Muscle layer of duodenum (tissue), 2 donors: ENCODE data around the gene STRADB.
"Not testable (repeated sequence)": the region's sequence is repeated elsewhere in the genome, so short reads cannot be mapped to it uniquely, and the experiment has no call there.

Source experiments
- H3K27ac ChIP-seq: one replicate; pipeline ENCODE4 v1.7.0; 2013; ENCODE audit warnings: mild to moderate bottlenecking, low read length
- H3K27me3 ChIP-seq: one replicate; pipeline ENCODE4 v1.7.0; 2013; ENCODE audit warnings: low read depth, mild to moderate bottlenecking, control low read depth, low read length
- H3K36me3 ChIP-seq, 2 donors: one replicate each; pipeline ENCODE4 v1.7.0; 2013; ENCODE audit warnings: low read length in 2 of 2, control low read depth in 1 of 2, mild to moderate bottlenecking in 1 of 2; ENCODE audit not compliant: insufficient read depth in 2 of 2, control insufficient read depth in 1 of 2
- H3K4me1 ChIP-seq, 2 donors: one replicate each; pipeline ENCODE4 v1.7.0; 2013; ENCODE audit warnings: low read length in 2 of 2, mild to moderate bottlenecking in 2 of 2, control low read depth in 1 of 2, moderate library complexity in 1 of 2; ENCODE audit not compliant: insufficient read depth in 2 of 2, control insufficient read depth in 1 of 2
- H3K4me3 ChIP-seq, 2 donors: one replicate each; pipeline ENCODE4 v1.7.0; 2013; ENCODE audit warnings: low read length in 2 of 2, low read depth in 1 of 2, mild to moderate bottlenecking in 1 of 2
- H3K9me3 ChIP-seq, 2 donors: one replicate each; pipeline ENCODE4 v1.7.0; 2013; ENCODE audit warnings: low read length in 2 of 2, control low read depth in 1 of 2, mild to moderate bottlenecking in 1 of 2; ENCODE audit not compliant: control insufficient read depth in 1 of 2
- donor health status: healthy.

Gene STRADB

GRCh38 chr2:201471732-201472393 is 20.3 kb downstream of the STRADB start:
- Histone ChIP-seq H3K27me3 (no peaks in the 10 kb centered on the region), H3K36me3 (peaks cover 32 to 57% of the 10 kb centered on the region in 2 donors), H3K4me1 (no peaks in the 10 kb centered on the region), H3K27ac (no peak overlapping the region), H3K4me3 (no peak overlapping the region), H3K9me3 (no peaks in the 10 kb centered on the region)

- no peak overlapping the region for H3K27ac ChIP-seq
- H3K4me1 ChIP-seq: no peaks in the 10 kb centered on the region
- H3K27me3 ChIP-seq: no peaks in the 10 kb centered on the region
- H3K36me3 ChIP-seq: peaks cover 32 to 52% of the 10 kb centered on the region in 2 donors
- H3K4me3 ChIP-seq: no peak overlapping the region
- no peaks in the 10 kb centered on the region for H3K9me3 ChIP-seq
Measured at GRCh38 chr2:201472411-201472810, 20.9 kb downstream of the STRADB start.

GRCh38 chr2:201482543-201482942 is 31.0 kb downstream of the STRADB start:
- Histone ChIP-seq H3K27me3 (no peaks in the 10 kb centered on the region), H3K27ac (no peak overlapping the region), H3K36me3 (peaks cover 4 to 16% of the 10 kb centered on the region in 2 donors), H3K4me3 (no peak overlapping the region), H3K4me1 (no peaks in the 10 kb centered on the region), H3K9me3 (no peaks in the 10 kb centered on the region)

GRCh38 chr2:201483342-201483741 is 31.8 kb downstream of the STRADB start:
- H3K36me3 ChIP-seq: peaks cover 4 to 13% of the 10 kb centered on the region in 2 donors
- H3K27me3 ChIP-seq: no peaks in the 10 kb centered on the region
- no peak overlapping the region for H3K4me3 ChIP-seq
- no peaks in the 10 kb centered on the region for H3K4me1 ChIP-seq
- no peak overlapping the region for H3K27ac ChIP-seq
- no peaks in the 10 kb centered on the region for H3K9me3 ChIP-seq

GRCh38 chr2:201483758-201484157 is 32.2 kb downstream of the STRADB start:
- H3K4me1 ChIP-seq, H3K36me3 ChIP-seq, H3K9me3 ChIP-seq, H3K4me3 ChIP-seq, H3K27ac ChIP-seq, H3K27me3 ChIP-seq: not testable (repeated sequence)

- no peaks in the 10 kb centered on the region for H3K27me3 ChIP-seq
- H3K27ac ChIP-seq: no peak overlapping the region
- H3K9me3 ChIP-seq: no peaks in the 10 kb centered on the region
Measured at GRCh38 chr2:201484805-201485204, 33.3 kb downstream of the STRADB start.

GRCh38 chr2:201490291-201490690 is 38.8 kb downstream of the STRADB start:
- no peaks in the 10 kb centered on the region for H3K4me1 ChIP-seq
- H3K27ac ChIP-seq: no peak overlapping the region
- H3K36me3 ChIP-seq: no peaks in the 10 kb centered on the region
- no peak overlapping the region for H3K4me3 ChIP-seq
- no peaks in the 10 kb centered on the region for H3K27me3 ChIP-seq
- no peaks in the 10 kb centered on the region for H3K9me3 ChIP-seq

More at GRCh38 chr2:201484805-201485204, 33.3 kb downstream of the STRADB start:
- Histone ChIP-seq H3K4me1 (no peaks in the 10 kb centered on the region), H3K36me3 (peaks cover 4 to 5% of the 10 kb centered on the region in 2 donors), H3K4me3 (no peak overlapping the region)

- no peaks in the 10 kb centered on the region for H3K4me1 ChIP-seq
- H3K27me3 ChIP-seq: no peaks in the 10 kb centered on the region
- no peaks in the 10 kb centered on the region for H3K36me3 ChIP-seq
- H3K4me3 ChIP-seq: no peak overlapping the region
- no peak overlapping the region for H3K27ac ChIP-seq
- H3K9me3 ChIP-seq: no peaks in the 10 kb centered on the region
Measured at GRCh38 chr2:201496785-201497184, 45.2 kb downstream of the STRADB start.

GRCh38 chr2:201500534-201500933 is 49.0 kb downstream of the STRADB start:
- Histone ChIP-seq H3K4me3 (no peak overlapping the region), H3K27me3 (no peaks in the 10 kb centered on the region), H3K36me3 (no peaks in the 10 kb centered on the region), H3K9me3 (peaks cover 8 to 13% of the 10 kb centered on the region in 2 donors), H3K4me1 (no peaks in the 10 kb centered on the region), H3K27ac (no peak overlapping the region)

GRCh38 chr2:201502713-201503112 is 51.2 kb downstream of the STRADB start:
- H3K9me3 ChIP-seq: peaks cover 8 to 13% of the 10 kb centered on the region in 2 donors
- no peak overlapping the region for H3K27ac ChIP-seq
- no peaks in the 10 kb centered on the region for H3K27me3 ChIP-seq
- no peaks in the 10 kb centered on the region for H3K36me3 ChIP-seq
- no peaks in the 10 kb centered on the region for H3K4me1 ChIP-seq
- no peak overlapping the region for H3K4me3 ChIP-seq

- Histone ChIP-seq H3K4me3 (no peak overlapping the region), H3K4me1 (no peaks in the 10 kb centered on the region), H3K27ac (no peak overlapping the region), H3K36me3 (no peaks in the 10 kb centered on the region), H3K27me3 (no peaks in the 10 kb centered on the region), H3K9me3 (peaks cover 8 to 11% of the 10 kb centered on the region in 2 donors)
Measured at GRCh38 chr2:201507725-201508124, 56.2 kb downstream of the STRADB start.

- Histone ChIP-seq H3K27ac (no peak overlapping the region), H3K9me3 (no peaks in the 10 kb centered on the region), H3K27me3 (no peaks in the 10 kb centered on the region), H3K4me1 (no peaks in the 10 kb centered on the region), H3K36me3 (no peaks in the 10 kb centered on the region), H3K4me3 (no peak overlapping the region)
Measured at GRCh38 chr2:201513271-201513670, 61.7 kb downstream of the STRADB start.
